Thyroid gland (tissue), 4 donors: ENCODE measurements around the gene TMEM219.

ENCODE experiments used
- CTCF ChIP-seq, 6 experiments: fragments of 200-600 bp in 3 of 6; fragments of 450-650 bp in 3 of 6; sonication (generic) in 3 of 6; IDR thresholded peaks; one replicate each; pipeline ENCODE4 v1.5.1; 2016 to 2019; ENCODE audit warnings: antibody characterized with exemption in 6 of 6, mild to moderate bottlenecking in 2 of 6, inconsistent platforms in 1 of 6, moderate library complexity in 1 of 6
- POLR2A ChIP-seq, 2 donors: fragments of 450-650 bp; IDR thresholded peaks; one replicate each; pipeline ENCODE4 v1.6.1; 2017; ENCODE audit warnings: antibody characterized with exemption in 2 of 2, mild to moderate bottlenecking in 2 of 2, moderate library complexity in 1 of 2

- TF ChIP-seq CTCF (IDR thresholded peaks at IDR 0.05) (no peak), POLR2A (IDR thresholded peaks at IDR 0.05) (no peak)
Measured at GRCh38 chr16:29978564-29979270, 16.8 kb downstream of the TMEM219 start.
